HUES48 (cell line): ENCODE data around the gene TNFAIP8.
"Not testable (repeated sequence)": the region's sequence is repeated elsewhere in the genome, so short reads cannot be mapped to it uniquely, and the experiment has no call there.

ENCODE experiments used
- H3K27ac ChIP-seq: one replicate; pipeline ENCODE4 v1.7.0; 2013; ENCODE audit warnings: low read depth, low read length, inconsistent platforms
- H3K27me3 ChIP-seq: 2 replicates; pipeline ENCODE4 v1.6.1; 2013; ENCODE audit warnings: mild to moderate bottlenecking, low read length; ENCODE audit not compliant: control insufficient read depth, insufficient read depth
- H3K36me3 ChIP-seq: 2 replicates; pipeline ENCODE4 v1.6.1; 2013; ENCODE audit warnings: low read length; ENCODE audit not compliant: control insufficient read depth, insufficient read depth
- H3K4me1 ChIP-seq: 2 replicates; pipeline ENCODE4 v1.6.1; 2013; ENCODE audit warnings: mild to moderate bottlenecking, low read length; ENCODE audit not compliant: control insufficient read depth, insufficient read depth
- H3K4me3 ChIP-seq: 2 replicates; pipeline ENCODE4 v1.5.1; 2013; ENCODE audit warnings: mild to moderate bottlenecking, low read depth, low read length
- H3K9ac ChIP-seq: 2 replicates; pipeline ENCODE4 v1.6.1; 2013; ENCODE audit warnings: mild to moderate bottlenecking, low read depth, low read length, moderate library complexity
- H3K9me3 ChIP-seq: 2 replicates; pipeline ENCODE4 v1.6.1; 2013; ENCODE audit warnings: low read length; ENCODE audit not compliant: control insufficient read depth, insufficient read depth

Gene TNFAIP8

DNA sequence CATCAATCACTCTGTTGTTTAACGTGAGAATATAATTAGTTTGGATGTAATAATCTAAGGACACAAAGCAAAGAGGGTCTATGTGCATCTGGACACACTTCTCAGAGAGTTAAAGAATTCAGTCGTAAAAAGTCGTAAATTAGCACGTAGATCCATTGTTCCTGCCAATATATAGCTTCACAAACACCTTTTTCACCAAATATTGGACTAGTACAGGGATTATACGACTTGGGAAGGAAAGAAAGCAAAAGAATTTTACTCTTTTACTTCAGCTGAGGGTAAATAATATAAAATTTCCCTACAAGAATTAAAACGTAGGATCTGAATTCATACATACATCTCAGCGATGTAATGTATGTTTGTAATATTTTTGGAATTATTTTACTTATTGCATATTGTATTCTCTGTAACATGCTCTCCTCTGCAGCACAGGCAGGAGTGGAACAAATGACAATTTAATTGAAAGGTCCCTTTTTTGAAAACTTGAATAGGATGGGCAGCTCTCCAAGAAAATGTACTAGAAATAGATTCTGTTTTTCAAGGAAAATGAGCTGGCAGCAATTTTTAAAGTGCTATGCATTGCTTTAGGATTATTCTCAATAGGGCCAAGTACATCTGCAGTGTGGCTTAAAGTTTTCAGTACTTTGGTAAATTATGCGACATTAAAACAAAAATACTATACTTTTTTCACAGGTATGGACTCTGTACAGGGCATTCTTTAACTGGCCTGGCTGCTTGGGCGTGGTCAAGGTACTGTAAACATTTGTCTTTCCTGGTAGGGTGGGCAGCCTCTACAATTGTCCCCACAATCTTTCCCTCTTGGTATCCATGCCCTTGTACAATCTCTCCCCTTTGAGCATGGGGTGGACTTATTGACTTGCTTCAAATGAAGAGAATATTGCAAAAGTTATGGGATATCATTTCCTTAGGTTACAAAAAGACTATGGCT lies 56.7 kb downstream of the TNFAIP8 start:
- no peaks in the 10 kb centered on the region for H3K36me3 ChIP-seq
- H3K9me3 ChIP-seq = no peaks in the 10 kb centered on the region
- no peaks in the 10 kb centered on the region for H3K27me3 ChIP-seq
- H3K4me3 ChIP-seq = peak overlapping the region; percentile 88
- H3K27ac ChIP-seq = no peak overlapping the region
- H3K9ac ChIP-seq = no peak overlapping the region
- H3K4me1 ChIP-seq = peaks cover 9% of the 10 kb centered on the region

DNA sequence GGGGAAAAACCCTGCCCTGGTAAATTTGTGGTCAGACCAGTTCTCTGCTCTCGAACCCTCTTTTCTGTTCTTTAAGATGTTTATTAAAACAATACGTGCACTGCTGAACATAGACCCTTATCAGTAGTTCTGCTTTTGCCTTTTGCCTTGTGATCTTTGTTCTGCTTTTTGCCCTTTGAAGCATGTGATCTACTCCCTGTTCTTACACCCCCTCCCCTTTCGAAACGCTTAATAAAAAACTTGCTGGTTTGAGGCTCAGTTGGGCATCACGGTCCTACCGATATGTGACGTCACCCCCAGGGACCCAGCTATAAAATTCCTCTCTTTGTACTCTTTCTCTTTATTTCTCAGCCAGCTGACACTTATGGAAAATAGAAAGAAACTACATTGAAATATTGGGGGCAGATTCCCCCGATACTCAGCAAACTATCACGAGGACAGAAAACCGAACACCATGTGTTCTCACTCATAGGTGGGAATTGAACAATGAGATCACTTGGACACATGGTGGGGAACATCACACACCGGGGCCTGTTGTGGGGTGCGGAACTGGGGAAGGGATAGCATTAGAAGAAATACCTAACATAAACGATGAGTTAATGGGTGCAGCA lies 58.4 kb downstream of the TNFAIP8 start:
- H3K9ac ChIP-seq, H3K27ac ChIP-seq, H3K36me3 ChIP-seq, H3K27me3 ChIP-seq, H3K9me3 ChIP-seq, H3K4me3 ChIP-seq: not testable (repeated sequence)
- peaks cover 15% of the 10 kb centered on the region for H3K4me1 ChIP-seq

- no peak overlapping the region for H3K9ac ChIP-seq
- no peaks in the 10 kb centered on the region for H3K27me3 ChIP-seq
- H3K9me3 ChIP-seq = no peaks in the 10 kb centered on the region
- no peak overlapping the region for H3K27ac ChIP-seq
- H3K4me3 ChIP-seq = no peak overlapping the region
- no peaks in the 10 kb centered on the region for H3K36me3 ChIP-seq
- peaks cover 7% of the 10 kb centered on the region; the same call in 1 of the 2 replicates for H3K4me1 ChIP-seq
These were observed 62.2 kb downstream of the TNFAIP8 start for GRCh38 chr5:119417891-119418605.

DNA sequence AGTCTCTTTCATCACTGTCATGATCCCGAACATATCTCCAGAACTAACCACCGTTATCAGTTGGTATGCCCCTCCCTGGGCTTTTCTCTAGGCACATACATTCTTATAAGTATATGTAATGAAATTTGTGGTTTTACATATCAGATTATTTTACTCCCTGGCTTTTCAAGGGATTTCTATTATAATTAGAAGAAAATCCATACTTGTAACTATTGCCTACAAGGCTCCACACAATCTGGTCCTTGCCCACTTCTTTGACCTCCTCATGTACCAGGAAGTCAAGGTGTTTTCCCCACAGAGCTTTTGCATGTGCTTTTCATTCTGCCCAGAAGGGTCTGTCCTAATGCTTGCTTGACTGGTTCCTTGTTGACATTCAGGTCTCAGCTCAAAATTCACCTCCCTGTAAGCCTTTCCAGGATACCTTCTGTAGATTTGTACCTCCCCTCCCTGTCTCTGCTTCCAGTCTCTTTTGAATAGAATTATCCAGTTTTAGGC lies 62.8 kb downstream of the TNFAIP8 start:
- no peaks in the 10 kb centered on the region for H3K9me3 ChIP-seq
- H3K27me3 ChIP-seq = no peaks in the 10 kb centered on the region
- peaks cover 7% of the 10 kb centered on the region; the same call in 1 of the 2 replicates for H3K4me1 ChIP-seq
- no peaks in the 10 kb centered on the region for H3K36me3 ChIP-seq
- H3K27ac ChIP-seq = no peak overlapping the region
- no peak overlapping the region for H3K4me3 ChIP-seq
- no peak overlapping the region for H3K9ac ChIP-seq

- Histone ChIP-seq H3K4me1 (peaks cover 7% of the 10 kb centered on the region; the same call in 1 of the 2 replicates), H3K9me3 (no peaks in the 10 kb centered on the region), H3K27ac (no peak overlapping the region), H3K27me3 (no peaks in the 10 kb centered on the region), H3K4me3 (no peak overlapping the region), H3K36me3 (no peaks in the 10 kb centered on the region), H3K9ac (no peak overlapping the region)
These were observed 64.3 kb downstream of the TNFAIP8 start for GRCh38 chr5:119420169-119420568.

DNA sequence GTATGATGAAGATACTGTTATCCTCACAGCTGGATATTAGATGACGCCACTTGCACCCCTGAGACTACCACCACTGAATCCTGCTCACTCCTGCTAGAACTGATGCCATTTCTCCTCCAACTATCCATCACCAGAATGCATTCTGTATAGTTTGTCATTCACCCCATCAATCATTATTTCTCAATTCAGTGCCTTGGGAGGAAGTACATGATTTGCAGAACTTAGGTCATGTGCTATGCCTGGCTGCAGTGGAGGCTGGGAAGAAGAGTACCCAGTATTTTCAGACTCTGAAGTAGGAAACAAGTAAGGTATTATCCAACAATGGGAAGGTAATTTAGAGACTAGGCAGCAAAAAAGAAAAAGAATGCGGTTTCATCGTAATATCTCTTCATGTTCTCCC lies 70.2 kb downstream of the TNFAIP8 start:
- H3K4me3 ChIP-seq = no peak overlapping the region
- H3K27me3 ChIP-seq = no peaks in the 10 kb centered on the region
- no peaks in the 10 kb centered on the region for H3K36me3 ChIP-seq
- H3K9me3 ChIP-seq = no peaks in the 10 kb centered on the region
- no peak overlapping the region for H3K9ac ChIP-seq
- H3K27ac ChIP-seq = no peak overlapping the region
- no peaks in the 10 kb centered on the region for H3K4me1 ChIP-seq

DNA sequence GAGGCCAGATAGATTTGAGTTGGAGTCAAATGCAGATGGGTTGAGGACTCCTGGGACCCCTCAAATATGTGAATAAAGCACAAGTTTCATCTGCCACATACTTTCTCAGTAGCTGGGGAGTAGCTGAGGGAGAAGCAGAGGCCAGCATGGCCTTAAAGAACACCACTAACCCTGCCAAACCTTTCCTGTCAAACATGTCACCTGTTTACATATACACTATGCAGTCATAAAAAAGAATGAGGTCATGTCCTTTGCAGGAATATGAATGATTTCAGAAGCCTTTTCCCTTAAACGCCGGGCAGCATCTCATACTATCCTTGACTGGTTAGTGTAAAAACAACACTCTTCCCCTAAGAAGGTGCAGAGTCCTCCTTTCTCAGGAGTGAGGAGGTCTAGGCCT lies 71.2 kb downstream of the TNFAIP8 start:
- Histone ChIP-seq H3K27ac (no peak overlapping the region), H3K36me3 (no peaks in the 10 kb centered on the region), H3K9me3 (no peaks in the 10 kb centered on the region), H3K4me1 (no peaks in the 10 kb centered on the region), H3K27me3 (no peaks in the 10 kb centered on the region), H3K9ac (no peak overlapping the region), H3K4me3 (no peak overlapping the region)

GRCh38 chr5:119427596-119427995 lies 71.8 kb downstream of the TNFAIP8 start:
- not testable (repeated sequence) for H3K4me3 ChIP-seq, H3K27me3 ChIP-seq, H3K9ac ChIP-seq, H3K9me3 ChIP-seq, H3K36me3 ChIP-seq, H3K27ac ChIP-seq, H3K4me1 ChIP-seq

GRCh38 chr5:119428166-119428565 lies 72.3 kb downstream of the TNFAIP8 start:
- H3K9ac ChIP-seq, H3K4me1 ChIP-seq, H3K36me3 ChIP-seq, H3K9me3 ChIP-seq, H3K27ac ChIP-seq, H3K4me3 ChIP-seq, H3K27me3 ChIP-seq: not testable (repeated sequence)

DNA sequence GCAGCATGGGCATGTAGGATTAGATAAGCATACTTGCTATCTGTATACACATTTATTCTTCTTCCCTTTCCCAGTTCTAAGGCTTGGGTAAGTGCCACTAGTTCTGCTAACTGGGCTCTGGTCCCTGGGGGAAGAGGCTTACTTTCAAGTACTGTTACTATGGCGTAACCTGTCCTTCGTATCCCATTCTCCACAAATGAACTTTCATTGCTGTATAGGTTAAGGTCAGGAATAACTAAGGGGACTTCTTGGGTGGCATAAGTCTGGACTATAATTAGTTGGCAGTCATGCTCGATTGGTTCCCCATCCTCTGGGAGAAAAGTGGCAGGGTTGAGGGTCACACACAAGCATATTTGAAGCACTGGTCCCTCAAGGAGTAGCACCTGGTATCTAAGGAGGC lies 72.8 kb downstream of the TNFAIP8 start:
- H3K27me3 ChIP-seq, H3K27ac ChIP-seq, H3K36me3 ChIP-seq, H3K4me1 ChIP-seq, H3K4me3 ChIP-seq, H3K9ac ChIP-seq, H3K9me3 ChIP-seq: not testable (repeated sequence)
